HepG2 (cell line): ENCODE data around the gene NEURL4. TPM values are rescaled to one million over a fixed set of nuclear protein-coding genes. Genes with fewer than 3 reads are reported as not detected.

Source experiments
- CTCF ChIP-seq: sonication (generic); formaldehyde crosslinking; IDR thresholded peaks from 2 replicates; pipeline ENCODE4 v1.5.0; 2020; ENCODE audit warnings: mild to moderate bottlenecking, missing genetic modification reagents, moderate library complexity
- DNMT1 ChIP-seq: sonication (generic); formaldehyde crosslinking; IDR thresholded peaks from 2 replicates; pipeline ENCODE4 v1.5.1; 2020; ENCODE audit warnings: mild to moderate bottlenecking, missing genetic modification reagents
- FOXA1 ChIP-seq, 2 experiments: fragments of 450-650 bp in 1 of 2; sonication (generic) in 1 of 2; formaldehyde crosslinking in 1 of 2; IDR thresholded peaks; 2 replicates each; pipeline versions ENCODE4 v1.4.0 to v1.6.1; 2016 to 2020; ENCODE audit warnings: missing genetic modification reagents in 1 of 2
- FOXK1 ChIP-seq: sonication (generic); formaldehyde crosslinking; IDR thresholded peaks from 2 replicates; pipeline ENCODE4 v1.4.0; 2020; ENCODE audit warnings: low read depth, missing genetic modification reagents, borderline replicate concordance
- FOXO1 ChIP-seq: sonication (generic); formaldehyde crosslinking; IDR thresholded peaks from 2 replicates; pipeline ENCODE4 v1.4.0; 2020; ENCODE audit warnings: missing genetic modification reagents
- GATA4 ChIP-seq: sonication (generic); IDR thresholded peaks from 2 replicates; pipeline ENCODE4 v1.6.1; 2016; ENCODE audit warnings: antibody characterized with exemption, low read depth, borderline replicate concordance
- HNRNPLL ChIP-seq: fragments of 200-400 bp; formaldehyde crosslinking; IDR thresholded peaks from 2 replicates; pipeline ENCODE4 v1.6.1; 2017; ENCODE audit warnings: mild to moderate bottlenecking, low read depth, low read length; ENCODE audit not compliant: poor library complexity, severe bottlenecking
- IKZF5 ChIP-seq: IDR thresholded peaks from 2 replicates; pipeline ENCODE4 v1.6.1; 2018; ENCODE audit warnings: missing genetic modification reagents, mild to moderate bottlenecking, missing compliant biosample characterization
- ISL2 ChIP-seq: sonication (generic); formaldehyde crosslinking; IDR thresholded peaks from 2 replicates; pipeline ENCODE4 v1.5.0; 2020; ENCODE audit warnings: missing genetic modification reagents
- KLF9 ChIP-seq: IDR thresholded peaks from 2 replicates; pipeline ENCODE4 v1.6.1; 2016; ENCODE audit warnings: low read depth
- MTF1 ChIP-seq: sonication (generic); formaldehyde crosslinking; IDR thresholded peaks from 2 replicates; pipeline ENCODE4 v1.5.0; 2020; ENCODE audit warnings: missing genetic modification reagents
- NCOA2 ChIP-seq: sonication (generic); formaldehyde crosslinking; IDR thresholded peaks from 2 replicates; pipeline ENCODE4 v1.8.0; 2022; ENCODE audit warnings: inconsistent platforms
- NFE2L2 ChIP-seq: fragments of 150-350 bp; IDR thresholded peaks from 2 replicates; pipeline ENCODE4 v1.6.1; 2014; ENCODE audit warnings: low read length
- NFKB2 ChIP-seq: sonication (generic); formaldehyde crosslinking; IDR thresholded peaks from 2 replicates; pipeline ENCODE4 v1.4.0; 2020; ENCODE audit warnings: missing genetic modification reagents, borderline replicate concordance
- PAF1 ChIP-seq: IDR thresholded peaks from 2 replicates; pipeline ENCODE4 v1.6.1; 2016; ENCODE audit warnings: missing genetic modification reagents, missing compliant biosample characterization
- RFXANK ChIP-seq: IDR thresholded peaks from 2 replicates; pipeline ENCODE4 v1.6.1; 2016
- SP2 ChIP-seq: sonication (generic); formaldehyde crosslinking; IDR thresholded peaks from 2 replicates; pipeline ENCODE4 v1.5.1; 2020; ENCODE audit warnings: mild to moderate bottlenecking, missing genetic modification reagents
- SRF ChIP-seq: IDR thresholded peaks from 2 replicates; pipeline ENCODE4 v1.6.1; 2011; ENCODE audit warnings: mild to moderate bottlenecking, low read depth, low read length, moderate library complexity
- ZFP36L2 ChIP-seq: sonication (generic); formaldehyde crosslinking; IDR thresholded peaks from 2 replicates; pipeline ENCODE4 v1.4.0; 2020; ENCODE audit warnings: missing genetic modification reagents
- ZKSCAN5 ChIP-seq: sonication (generic); formaldehyde crosslinking; IDR thresholded peaks from 2 replicates; pipeline ENCODE4 v1.5.1; 2020; ENCODE audit warnings: mild to moderate bottlenecking, missing genetic modification reagents
- ZNF10 ChIP-seq: sonication (generic); formaldehyde crosslinking; IDR thresholded peaks from 2 replicates; pipeline ENCODE4 v1.4.0; 2020; ENCODE audit warnings: mild to moderate bottlenecking, low read depth, missing genetic modification reagents, borderline replicate concordance
- ZNF124 ChIP-seq: sonication (generic); formaldehyde crosslinking; IDR thresholded peaks from 2 replicates; pipeline ENCODE4 v1.4.0; 2020; ENCODE audit warnings: missing genetic modification reagents
- ZNF235 ChIP-seq: sonication (generic); formaldehyde crosslinking; IDR thresholded peaks from 2 replicates; pipeline ENCODE4 v1.8.1; 2023; ENCODE audit warnings: mild to moderate bottlenecking, missing genetic modification reagents, borderline replicate concordance
- ZNF280B ChIP-seq: sonication (generic); formaldehyde crosslinking; IDR thresholded peaks from 2 replicates; pipeline ENCODE4 v1.5.0; 2020; ENCODE audit warnings: missing genetic modification reagents, mild to moderate bottlenecking, borderline replicate concordance
- ZNF562 ChIP-seq: sonication (generic); formaldehyde crosslinking; IDR thresholded peaks from 2 replicates; pipeline ENCODE4 v1.8.0; 2022; ENCODE audit warnings: missing genetic modification reagents, borderline replicate concordance
- ZNF710 ChIP-seq: sonication (generic); formaldehyde crosslinking; IDR thresholded peaks from 2 replicates; pipeline ENCODE4 v1.5.0; 2020; ENCODE audit warnings: mild to moderate bottlenecking, missing genetic modification reagents, borderline replicate concordance
- polyA plus RNA-seq, 8 experiments: library from polyadenylated mRNA; depleted of rRNA in 3 of 8; stranded (reverse) in 7 of 8; unstranded in 1 of 8; fragments of >200 nt; fragmentation: Illumina TruSeq in 4 of 8; extraction: Trizol in 4 of 8; gene quantifications; 2 replicates each; pipeline versions ENCODE4 v1.2.1 to v1.2.3, GENCODE V29; 2011 to 2016; ENCODE audit warnings: low read depth in 4 of 8, missing spikeins in 1 of 8, mixed read lengths in 1 of 8; ENCODE audit not compliant: insufficient read depth in 1 of 8
- total RNA-seq, 5 experiments: library from RNA; depleted of rRNA; stranded (reverse); fragments of >200 nt; fragmentation: Illumina TruSeq; extraction: Trizol; gene quantifications; 2 replicates each; pipeline ENCODE4 v1.2.3, GENCODE V29; 2016; ENCODE audit warnings: low read depth in 1 of 5

NEURL4 gene
- total and polyA plus RNA-seq, 2 of the 13 experiments (the other 11 are each of a cell fraction or from before 2014, with no cell fraction given): 14.8 to 15.7 TPM

- TF ChIP-seq ZNF280B (CRISPR knock-in tag) (peak; percentile 71; the same call in 1 of the 2 replicates), HNRNPLL (peak; percentile 22), ZFP36L2 (CRISPR knock-in tag) (no peak), KLF9 (CRISPR knock-in tag) (no peak), ZNF235 (CRISPR knock-in tag) (no peak), DNMT1 (CRISPR knock-in tag) (0 out of 2 replicates have a peak, but pooled peaks have one; percentile 22), NCOA2 (CRISPR knock-in tag) (peak; percentile 19; the same call in 1 of the 2 replicates), RFXANK (CRISPR knock-in tag) (no peak), FOXA1 (IDR thresholded peaks at IDR 0.05) (no peak), FOXA1 (CRISPR knock-in tag; IDR thresholded peaks at IDR 0.05) (peak; percentile 17; the same call in 1 of the 2 replicates), ISL2 (CRISPR knock-in tag) (0 out of 2 replicates have a peak, but pooled peaks have one; percentile 28), NFKB2 (no peak), MTF1 (CRISPR knock-in tag) (no peak), IKZF5 (peak; percentile 55; the same call in 1 of the 2 replicates), SRF (no peak), FOXO1 (CRISPR knock-in tag) (peak; percentile 45; the same call in 1 of the 2 replicates), PAF1 (no peak), ZNF10 (CRISPR knock-in tag) (no peak), FOXK1 (CRISPR knock-in tag) (no peak; the same call in 1 of the 2 replicates), CTCF (CRISPR knock-in tag) (peak; percentile 99), ZNF562 (CRISPR knock-in tag) (no peak), ZNF710 (CRISPR knock-in tag) (no peak), NFE2L2 (no peak), ZKSCAN5 (CRISPR knock-in tag) (no peak), GATA4 (no peak), SP2 (CRISPR knock-in tag) (no peak), ZNF124 (CRISPR knock-in tag) (no peak)
Measured at GRCh38 chr17:7356072-7356549, 27.0 kb upstream of the NEURL4 start (continued).
